Amniotic stem cell (primary cell): ENCODE data around the gene MYO7B.
"Not testable (repeated sequence)": the region's sequence is repeated elsewhere in the genome, so short reads cannot be mapped to it uniquely, and the experiment has no call there.

Experiments used
- DNase-seq: peaks from one replicate; lab custom pipeline; 2025; lab: John Stamatoyannopoulos, UW

MYO7B gene

GRCh38 chr2:127552336-127552735 lies 16.9 kb downstream of the MYO7B start:
- no peak for DNase-seq

- DNase-seq: no peak
These were observed 17.4 kb downstream of the MYO7B start for GRCh38 chr2:127552846-127553245.

- no peak for DNase-seq
These were observed 23.4 kb downstream of the MYO7B start for GRCh38 chr2:127558911-127559310.

- no peak for DNase-seq
These were observed 24.0 kb downstream of the MYO7B start for GRCh38 chr2:127559454-127559853.

- DNase-seq: no peak
These were observed 24.9 kb downstream of the MYO7B start for GRCh38 chr2:127560201-127560930.

- no peak for DNase-seq
These were observed 25.4 kb downstream of the MYO7B start for GRCh38 chr2:127560931-127561280.

GRCh38 chr2:127561371-127561770 lies 25.9 kb downstream of the MYO7B start:
- DNase-seq: no peak

- no peak for DNase-seq
These were observed 27.5 kb downstream of the MYO7B start for GRCh38 chr2:127562936-127563335.

GRCh38 chr2:127563458-127564428 lies 28.3 kb downstream of the MYO7B start:
- no peak for DNase-seq

- no peak for DNase-seq
These were observed 29.2 kb downstream of the MYO7B start for GRCh38 chr2:127564429-127565260.

- DNase-seq: no peak
These were observed 30.0 kb downstream of the MYO7B start for GRCh38 chr2:127565261-127566138.

GRCh38 chr2:127566139-127566417 lies 30.6 kb downstream of the MYO7B start:
- no peak for DNase-seq

- DNase-seq: no peak
These were observed 31.1 kb downstream of the MYO7B start for GRCh38 chr2:127566576-127566975.

GRCh38 chr2:127567351-127567854 lies 31.9 kb downstream of the MYO7B start:
- no peak for DNase-seq

- DNase-seq: no peak
These were observed 32.6 kb downstream of the MYO7B start for GRCh38 chr2:127568128-127568527.

- no peak for DNase-seq
These were observed 34.2 kb downstream of the MYO7B start for GRCh38 chr2:127569666-127570065.

- no peak for DNase-seq
These were observed 35.1 kb downstream of the MYO7B start for GRCh38 chr2:127570282-127571250.

- not testable (repeated sequence) for DNase-seq
These were observed 36.9 kb downstream of the MYO7B start for GRCh38 chr2:127572352-127572751.

GRCh38 chr2:127572841-127573240 lies 37.4 kb downstream of the MYO7B start:
- no peak for DNase-seq

GRCh38 chr2:127573298-127573697 lies 37.8 kb downstream of the MYO7B start:
- DNase-seq: no peak
